GM19238 (cell line): Measurements from ENCODE around the gene OBP2A.
"Not testable (repeated sequence)": the region's sequence is repeated elsewhere in the genome, so short reads cannot be mapped to it uniquely, and the experiment has no call there.

Source experiments
- DNase-seq: peaks from one replicate; pipeline ENCODE4 v3.0.0; 2011; ENCODE audit warnings: low spot score; ENCODE audit not compliant: insufficient read length

The OBP2A gene

DNA sequence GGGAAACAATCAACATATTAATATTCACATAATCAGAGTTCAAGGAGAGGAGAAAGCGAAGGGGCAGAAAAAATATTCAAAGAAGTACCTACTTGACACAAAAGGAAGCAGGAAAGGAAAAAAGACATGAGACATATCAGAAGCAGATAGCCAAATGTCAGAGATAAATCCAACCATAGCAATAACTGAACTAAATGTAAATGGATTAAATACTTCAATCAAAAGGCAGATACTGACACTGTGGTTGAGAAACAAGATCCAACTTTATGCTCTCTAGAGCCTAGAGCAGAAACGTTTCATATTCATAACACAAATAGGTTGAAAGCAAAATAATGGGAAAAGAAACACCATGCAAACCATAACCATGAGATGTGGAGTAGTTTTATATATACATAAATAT is 36.5 kb upstream of the OBP2A start:
- DNase-seq: no peak

DNA sequence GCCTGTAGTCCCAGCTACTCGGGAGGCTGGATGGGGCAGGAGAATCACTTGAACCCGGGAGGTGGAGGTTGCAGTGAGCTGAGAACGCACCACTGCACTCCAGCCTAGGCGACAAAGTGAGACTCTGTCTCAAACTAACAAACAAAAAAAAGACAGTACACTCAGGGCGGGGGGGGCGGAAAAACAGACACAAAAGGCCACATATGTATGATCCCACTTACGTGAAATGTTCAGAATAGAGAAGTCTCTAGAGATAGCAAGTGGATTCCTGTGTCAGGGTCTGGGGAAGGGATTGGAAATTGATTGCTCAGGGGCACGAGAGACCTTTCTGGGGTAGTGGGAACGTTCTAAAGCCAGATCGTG is 33.7 kb upstream of the OBP2A start:
- no peak for DNase-seq

DNA sequence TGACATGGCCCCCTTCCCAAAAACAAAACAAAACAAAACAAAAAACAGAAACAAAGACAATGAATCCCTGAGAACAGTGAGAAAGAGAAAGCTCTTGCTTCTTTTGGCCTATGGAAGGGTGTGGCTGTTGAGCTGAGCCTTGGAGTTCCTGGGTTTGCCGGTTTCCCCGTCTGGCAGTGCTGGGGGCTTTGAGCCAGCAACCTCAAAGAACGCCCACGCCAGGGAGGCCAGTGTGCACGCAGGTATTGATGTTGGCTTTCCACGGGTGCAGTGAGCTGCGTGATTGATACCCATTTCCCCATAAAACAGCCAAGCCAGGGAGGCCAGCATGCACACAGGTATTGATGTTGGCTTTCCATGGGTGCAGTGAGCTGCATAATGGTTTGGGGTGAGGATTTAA is 33.0 kb upstream of the OBP2A start:
- DNase-seq: no peak

DNA sequence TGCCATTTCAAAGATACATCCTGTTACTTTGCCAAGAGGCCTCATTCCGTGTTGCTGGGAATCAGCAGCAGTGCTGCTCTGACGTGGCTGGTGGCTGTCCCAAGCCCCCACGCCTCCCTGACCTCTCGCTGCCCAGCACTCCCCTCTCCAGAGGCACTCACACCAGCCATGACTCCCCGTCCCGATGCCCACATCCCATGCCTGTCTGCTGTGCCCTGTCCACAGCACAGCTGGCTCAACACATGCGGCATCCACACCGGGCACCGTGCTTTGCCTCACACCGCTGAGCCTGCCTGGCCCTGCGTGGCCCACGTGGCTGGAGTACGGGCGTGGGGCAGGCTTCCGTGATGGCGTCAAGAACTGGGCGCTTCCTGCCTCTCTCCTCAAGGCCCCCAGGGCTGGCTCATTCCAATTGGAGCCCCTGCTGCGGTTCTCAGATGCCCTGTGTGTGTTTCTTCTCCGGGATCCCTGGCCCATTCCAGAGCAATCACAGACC is 32.5 kb upstream of the OBP2A start:
- no peak for DNase-seq

DNA sequence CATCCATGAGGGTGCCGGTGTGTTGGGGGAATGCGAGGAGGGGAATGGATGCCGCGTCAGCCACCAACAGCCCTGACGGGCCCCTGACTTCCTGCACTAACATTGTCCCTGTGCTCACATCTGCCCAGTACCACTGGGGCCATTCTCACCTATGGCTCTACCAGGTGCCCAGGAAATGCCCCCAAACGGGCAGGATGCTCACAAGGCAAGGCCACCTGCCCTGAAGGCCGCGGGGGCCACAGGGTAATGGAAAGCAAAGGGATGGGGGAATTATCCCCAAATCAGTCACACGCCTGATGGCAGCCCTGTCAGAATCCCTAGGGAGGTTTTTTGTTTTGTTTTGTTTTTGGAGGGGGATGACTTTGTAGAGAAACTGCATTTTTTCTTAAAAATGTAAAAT is 32.0 kb upstream of the OBP2A start:
- not testable (repeated sequence) for DNase-seq

DNA sequence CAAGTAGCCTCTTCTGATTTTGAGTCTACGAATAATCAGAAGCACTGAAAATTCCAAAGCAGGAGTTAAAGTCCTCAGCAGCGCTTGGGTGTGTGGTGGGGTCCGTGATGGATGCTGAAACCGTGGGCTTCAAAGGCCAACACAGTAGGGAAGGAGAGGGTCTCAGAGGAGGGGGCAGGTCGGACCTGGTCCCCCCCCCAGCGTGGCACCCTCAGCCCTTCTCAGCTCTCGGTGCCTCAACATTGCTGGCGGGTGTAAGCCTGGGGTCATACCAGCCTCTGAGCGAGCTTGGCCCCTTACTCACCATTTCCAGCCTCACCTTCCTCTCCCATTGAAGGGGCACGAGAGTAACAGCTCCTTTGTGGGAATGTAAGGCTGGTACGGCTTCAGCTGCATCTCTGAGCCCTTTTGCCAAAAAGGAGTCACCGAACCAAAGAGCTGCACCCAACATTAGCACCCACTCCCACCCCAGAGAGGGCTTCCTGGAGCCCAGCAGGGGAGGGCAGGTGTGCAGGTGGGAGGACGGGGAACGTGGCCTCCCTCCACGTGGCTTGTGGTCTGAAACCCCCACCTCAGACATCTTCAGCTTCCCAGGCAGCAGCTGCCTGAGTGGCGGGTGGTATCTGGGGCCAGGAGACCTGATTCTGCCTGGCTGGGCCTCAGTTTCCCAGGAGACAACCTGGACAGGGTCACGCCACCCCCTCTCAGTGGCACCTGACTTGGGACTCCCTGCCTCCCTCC is 31.4 kb upstream of the OBP2A start:
- DNase-seq: no peak

DNA sequence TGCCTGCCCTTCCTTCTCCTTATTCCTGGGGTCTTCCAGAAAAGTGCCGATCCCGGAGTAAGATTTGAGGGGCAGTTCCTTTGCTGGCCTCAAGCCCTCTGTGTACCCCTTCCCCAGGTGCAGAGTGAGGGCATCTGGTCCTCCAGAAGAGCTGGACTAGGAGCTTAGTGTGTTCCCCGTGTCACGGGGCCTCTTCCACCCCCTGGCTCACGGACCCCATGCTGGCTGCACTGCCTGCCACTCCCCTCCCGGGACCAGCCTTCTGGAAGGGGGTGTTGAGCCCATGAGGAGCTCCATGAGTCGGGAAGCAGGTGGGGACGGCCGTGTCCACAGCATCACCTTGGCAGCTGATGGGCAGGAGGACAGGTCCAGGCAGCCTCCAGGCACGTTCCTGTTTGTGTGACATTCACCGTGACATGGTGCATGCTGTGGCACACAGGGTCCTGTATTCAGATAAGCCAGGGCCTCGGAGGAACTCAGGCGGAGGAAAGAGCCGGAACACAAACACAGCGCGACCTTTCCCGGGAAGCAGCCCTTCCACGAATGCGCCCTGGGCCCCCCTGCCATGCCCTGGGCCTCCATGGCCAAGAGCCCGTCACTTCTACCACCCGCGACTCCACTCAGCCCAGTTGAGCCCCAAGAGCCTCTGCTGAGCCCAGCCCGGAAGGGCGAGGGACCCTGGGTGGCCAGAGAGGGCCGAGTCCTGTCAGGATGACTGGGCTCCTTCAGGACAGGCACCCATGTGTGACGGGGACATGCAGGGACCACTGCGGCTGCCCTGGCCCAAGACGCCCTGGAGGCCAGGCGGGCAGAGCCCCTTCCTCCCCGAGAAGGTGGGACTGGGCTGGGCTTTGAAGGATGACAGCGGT is 30.6 kb upstream of the OBP2A start:
- no peak for DNase-seq

DNA sequence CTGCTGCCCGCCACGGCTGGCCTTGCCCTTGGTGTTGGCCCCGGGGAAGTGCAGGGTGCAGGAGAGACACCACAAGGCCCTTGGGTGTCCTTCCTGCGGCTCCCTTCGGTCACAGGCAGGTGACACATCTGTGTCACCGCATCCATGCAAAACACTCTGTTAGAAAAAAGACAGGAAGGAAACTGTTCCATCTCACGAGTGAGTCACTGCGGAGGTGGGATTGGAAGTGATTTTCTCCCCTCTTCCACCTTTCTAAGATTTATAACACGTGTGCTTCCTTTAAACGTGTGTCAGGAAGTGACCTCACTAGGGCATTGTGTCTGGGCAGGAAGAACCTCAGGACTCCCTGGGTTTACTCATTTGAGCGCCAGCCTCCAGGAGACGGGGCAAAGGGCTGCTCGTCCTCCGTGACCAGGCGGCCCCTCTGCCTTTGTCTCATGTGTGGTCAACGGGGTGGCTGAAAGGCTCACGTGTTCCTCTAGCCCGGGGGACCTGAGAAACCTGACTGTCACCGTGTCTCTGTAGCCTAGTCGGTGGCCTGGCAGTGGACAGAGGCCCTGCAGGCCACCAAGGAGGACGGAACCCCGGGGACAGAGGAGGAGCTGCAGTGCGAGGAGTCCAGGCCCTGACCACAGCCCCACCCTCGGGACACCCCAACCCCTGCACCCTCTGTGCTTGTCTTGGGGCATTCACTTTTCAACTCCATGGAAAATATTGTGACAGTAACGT is 29.6 kb upstream of the OBP2A start:
- DNase-seq: no peak

DNA sequence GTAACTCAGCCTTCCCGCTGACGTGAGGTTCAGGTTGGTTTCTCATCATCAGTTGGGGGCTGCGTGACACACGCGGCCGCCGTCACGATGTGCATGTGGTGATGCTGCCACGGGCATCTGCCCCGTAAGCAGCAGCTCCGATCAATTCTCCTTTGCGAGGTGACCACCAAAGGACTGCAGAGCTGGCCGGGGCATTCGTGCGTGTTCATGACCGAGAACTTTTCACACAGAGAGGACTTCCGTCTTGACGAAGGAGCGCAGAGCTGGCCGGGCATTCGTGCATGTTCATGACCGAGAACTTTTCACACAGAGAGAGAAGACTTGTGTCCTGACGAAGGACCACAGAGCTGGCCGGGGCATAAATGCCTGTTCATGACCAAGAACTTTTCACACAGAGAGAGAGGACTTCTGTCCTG is 28.5 kb upstream of the OBP2A start:
- DNase-seq: no peak

DNA sequence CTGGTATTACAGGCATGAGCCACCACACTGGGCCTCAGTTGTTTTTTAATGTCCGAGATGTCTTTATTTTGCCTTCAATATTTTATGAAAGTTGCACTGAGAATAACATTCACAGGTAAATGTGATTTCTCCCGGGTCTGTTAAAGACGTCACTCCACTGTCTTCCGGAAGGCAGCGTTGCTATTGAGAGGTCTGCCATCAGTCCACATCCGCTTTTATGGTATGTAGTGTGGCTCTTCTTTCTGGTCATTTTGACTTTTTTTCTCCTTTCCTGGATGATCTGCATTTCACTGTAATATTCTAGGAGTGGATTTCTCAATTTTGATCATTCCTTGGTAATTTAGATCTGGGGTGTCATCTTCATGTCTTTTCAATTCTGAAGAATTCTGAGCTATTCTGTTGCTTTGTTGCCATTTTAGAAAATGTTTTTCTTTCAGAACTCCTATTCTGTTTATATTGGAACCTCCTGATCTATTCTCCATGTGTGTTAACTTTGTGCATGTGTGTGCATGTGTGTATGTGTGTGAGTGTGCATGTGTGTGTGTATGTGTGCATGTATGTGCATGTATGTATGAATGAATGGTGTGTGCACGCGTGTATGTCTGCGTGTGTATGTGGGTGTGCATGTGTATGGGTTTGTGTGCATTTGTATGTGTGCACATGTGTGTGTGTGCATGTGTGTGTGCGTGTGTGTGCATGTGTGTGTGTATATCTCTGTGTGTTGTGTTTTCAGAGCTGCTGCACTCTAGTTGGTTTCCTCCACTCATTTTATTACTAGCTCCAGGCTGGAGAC is 26.6 kb upstream of the OBP2A start:
- DNase-seq: no peak

DNA sequence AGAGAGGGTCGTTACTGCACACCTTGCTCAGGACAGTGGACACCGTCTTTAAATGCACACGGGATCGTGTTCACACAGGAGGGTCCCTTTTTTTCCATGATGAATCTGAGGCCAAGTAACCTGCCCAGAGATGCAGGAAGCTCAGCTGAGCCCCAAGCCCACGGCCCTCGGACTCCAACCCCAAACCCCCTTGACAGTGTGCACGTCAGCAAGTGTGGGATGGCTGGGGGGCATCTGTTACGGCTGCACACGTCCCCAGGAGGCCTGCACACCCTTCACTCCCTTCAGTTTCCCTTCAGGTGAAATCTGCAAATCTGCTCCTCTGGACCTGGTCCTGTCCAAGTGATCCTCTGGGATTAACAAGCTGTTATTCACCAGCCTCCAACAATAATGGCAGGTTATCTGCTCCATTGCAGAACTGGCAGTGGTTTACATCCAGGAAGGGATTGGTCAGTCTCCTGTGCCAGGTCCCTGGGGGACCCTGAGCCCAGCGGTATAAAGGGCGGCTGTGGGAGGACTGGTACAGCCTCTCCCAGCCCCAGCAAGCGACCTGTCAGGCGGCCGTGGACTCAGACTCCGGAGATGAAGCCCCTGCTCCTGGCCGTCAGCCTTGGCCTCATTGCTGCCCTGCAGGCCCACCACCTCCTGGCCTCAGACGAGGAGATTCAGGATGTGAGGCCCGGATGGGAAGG is 24.9 kb upstream of the OBP2A start, which contains the start of gene LCN1:
TSS of gene LCN1 (plus strand) at position 525 of the 692 bp plus-strand sequence. CDS start at position 583, 58 bp downstream.
- no peak for DNase-seq

DNA sequence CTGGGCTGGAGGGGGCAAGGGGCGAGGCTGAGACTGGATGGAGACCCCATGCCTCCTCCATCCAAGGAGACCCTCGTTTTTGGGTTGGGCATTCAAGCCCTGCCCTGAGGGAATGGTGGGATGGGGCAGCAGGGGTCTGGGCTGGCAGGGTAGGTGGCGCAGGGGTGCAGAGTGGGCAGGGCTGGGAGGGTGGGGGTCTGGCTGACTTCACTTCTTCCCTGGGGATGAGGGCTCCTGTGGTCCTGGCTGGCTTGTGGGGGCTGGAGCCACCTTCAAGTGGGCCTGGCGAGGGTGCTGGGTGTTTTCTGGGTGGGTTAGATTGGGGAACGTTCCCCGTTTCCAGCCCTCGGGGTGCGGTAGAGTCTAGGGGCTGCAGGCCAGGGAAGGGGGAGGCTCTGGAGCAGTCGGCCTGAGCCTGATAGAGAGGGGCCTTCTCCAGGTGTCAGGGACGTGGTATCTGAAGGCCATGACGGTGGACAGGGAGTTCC is 24.3 kb upstream of the OBP2A start:
- DNase-seq: no peak

DNA sequence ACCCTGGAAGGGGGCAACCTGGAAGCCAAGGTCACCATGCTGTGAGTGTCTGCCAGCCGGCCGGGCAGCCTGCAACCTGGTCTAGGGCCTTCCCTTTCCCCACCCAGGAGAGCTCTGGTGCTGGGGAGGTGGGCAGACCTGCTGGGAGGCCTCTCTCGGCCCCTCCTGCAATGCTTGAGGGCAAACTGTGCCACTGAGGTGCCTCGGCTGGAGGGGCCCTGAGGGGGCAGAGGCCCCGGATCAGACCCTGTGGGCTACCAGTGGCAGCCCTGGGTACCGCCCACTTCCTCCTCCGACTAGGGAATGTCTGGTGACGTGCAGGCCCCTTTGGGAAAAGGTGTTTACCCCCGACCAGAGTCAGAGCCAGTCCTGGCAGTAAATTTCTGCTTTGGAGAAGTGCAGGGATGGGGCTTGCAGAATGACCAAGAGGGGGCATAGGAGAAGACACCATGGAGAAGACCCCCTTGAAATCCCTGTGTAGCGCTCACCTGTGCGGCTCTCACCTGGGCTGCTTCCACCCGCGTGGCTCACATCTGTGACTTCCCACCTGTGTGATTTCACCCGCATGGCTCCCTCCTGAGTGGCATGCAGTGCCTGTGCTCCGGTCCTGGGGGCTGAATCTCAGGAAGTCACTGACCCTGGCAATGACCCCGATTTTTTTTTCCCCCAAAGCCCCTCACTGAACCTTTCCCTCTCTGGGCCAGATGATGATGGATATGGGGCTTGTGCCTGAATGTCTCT is 23.6 kb upstream of the OBP2A start:
- DNase-seq: no peak

DNA sequence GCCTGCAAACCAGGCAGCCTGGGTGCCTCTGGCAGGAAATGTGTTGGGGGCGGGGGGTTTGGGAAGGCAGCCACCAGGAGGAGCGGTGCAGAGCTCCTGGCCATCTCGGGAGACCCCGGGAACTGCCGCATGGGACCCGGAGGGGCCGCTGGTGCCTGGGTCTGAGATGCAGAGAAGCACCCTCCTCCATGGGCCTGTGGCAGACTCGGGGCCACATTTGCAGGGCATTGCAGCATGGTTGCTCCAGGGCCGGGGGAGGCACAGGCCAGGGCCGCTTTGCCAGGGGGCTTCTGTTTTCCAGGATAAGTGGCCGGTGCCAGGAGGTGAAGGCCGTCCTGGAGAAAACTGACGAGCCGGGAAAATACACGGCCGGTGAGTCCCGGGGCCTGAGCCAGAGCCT is 23.0 kb upstream of the OBP2A start:
- no peak for DNase-seq

DNA sequence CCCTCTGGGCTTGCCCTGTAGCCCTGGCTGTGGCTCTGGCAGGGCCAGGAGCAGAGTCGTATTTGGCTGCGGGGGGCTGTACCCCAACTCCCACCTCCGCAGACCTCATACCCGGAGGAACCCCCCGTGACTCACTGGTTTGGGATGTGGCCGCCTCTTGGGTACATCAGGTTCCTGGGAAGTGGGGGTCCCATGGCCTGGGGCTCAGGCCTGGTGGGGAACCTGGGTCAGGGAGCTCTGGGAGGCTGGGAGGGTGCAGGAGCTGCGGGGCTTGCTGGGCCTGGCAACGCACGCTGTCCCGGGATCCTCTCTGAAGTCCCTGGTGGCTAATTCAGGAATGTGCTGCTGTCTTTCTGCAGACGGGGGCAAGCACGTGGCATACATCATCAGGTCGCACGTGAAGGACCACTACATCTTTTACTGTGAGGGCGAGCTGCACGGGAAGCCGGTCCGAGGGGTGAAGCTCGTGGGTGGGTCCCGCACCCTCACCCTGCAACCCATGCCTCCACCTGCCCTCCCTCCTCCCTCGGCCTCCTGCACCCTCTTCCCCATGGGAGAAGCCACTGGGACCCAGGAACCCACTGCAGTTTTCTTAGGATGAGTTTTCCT is 22.3 kb upstream of the OBP2A start:
- DNase-seq: no peak

DNA sequence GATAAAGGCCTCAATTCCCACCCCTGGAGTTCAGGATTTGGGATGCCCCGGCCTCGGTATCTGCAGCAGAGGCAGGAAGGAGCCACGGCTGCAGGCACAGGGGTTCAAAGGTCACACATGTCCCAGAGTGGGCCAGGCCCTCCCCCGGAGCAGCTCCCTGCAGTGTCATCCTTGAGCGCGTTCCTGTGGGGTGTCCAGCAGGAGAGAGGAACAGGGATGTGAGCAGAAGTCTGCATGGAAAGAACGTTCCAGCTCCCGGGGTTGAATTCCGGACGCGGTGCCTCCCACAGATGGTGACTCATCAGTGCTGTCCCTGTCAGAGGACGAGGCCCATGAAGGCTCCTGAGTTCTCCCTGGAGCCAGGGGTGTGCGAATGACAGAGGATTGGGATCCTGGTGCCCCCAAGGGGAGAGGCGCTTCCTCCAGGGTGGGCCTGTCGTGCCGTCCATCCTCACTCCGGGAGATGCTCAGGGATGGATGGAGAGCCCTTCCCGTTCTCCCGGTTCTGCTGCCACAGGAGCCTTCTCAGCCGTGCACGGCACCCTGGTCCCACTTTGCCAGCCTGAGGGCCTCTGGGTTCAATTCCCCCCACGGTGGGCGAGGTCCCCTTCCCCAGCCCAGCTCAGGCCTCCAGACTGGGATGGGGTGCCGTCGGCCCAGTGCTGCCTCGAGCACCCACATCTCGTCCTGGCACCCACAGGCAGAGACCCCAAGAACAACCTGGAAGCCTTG is 21.6 kb upstream of the OBP2A start:
- DNase-seq: no peak

DNA sequence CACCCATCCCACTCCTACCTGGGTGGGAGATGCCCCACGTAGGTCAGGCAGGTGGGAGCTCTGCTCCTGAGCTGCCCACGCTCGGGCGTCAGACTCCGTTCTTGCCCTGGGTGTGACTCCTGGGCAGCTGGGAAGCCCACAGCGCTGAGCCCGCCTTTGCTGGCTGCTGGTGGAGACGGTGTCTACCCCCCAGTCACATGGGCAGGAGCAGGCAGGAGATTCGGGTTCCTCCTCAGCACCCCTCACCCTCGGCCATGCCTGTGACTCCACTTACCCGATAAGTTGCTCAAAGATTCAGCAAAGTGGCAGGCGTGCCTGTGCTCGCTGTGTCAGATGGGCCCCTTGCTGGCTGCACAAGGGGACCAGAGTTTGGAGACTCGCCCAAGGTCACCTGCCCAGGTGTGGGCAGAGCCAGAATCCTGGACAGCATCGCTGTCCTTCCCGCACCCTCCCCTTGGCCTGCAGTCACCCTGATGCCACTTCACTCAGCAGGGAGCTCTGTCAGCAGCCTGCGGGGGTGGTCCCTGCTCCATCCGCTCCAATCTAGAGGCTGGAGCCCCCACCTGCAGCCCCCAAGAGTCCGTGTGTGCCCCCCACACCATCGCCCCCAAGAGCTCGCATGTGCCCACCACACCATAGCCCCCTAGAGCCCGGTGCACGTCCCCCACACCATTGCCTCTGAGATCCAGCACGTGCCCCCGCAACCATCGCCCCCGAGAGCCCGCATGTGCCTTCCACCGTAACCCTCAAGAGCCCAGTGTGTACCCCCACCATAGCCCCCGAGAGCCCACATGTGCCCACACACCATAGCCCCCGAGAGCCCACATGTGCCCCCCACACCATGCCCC is 20.5 kb upstream of the OBP2A start:
- DNase-seq: no peak
